Measurements from ENCODE around the gene CFAP119.

- TF ChIP-seq, protein P1, sequence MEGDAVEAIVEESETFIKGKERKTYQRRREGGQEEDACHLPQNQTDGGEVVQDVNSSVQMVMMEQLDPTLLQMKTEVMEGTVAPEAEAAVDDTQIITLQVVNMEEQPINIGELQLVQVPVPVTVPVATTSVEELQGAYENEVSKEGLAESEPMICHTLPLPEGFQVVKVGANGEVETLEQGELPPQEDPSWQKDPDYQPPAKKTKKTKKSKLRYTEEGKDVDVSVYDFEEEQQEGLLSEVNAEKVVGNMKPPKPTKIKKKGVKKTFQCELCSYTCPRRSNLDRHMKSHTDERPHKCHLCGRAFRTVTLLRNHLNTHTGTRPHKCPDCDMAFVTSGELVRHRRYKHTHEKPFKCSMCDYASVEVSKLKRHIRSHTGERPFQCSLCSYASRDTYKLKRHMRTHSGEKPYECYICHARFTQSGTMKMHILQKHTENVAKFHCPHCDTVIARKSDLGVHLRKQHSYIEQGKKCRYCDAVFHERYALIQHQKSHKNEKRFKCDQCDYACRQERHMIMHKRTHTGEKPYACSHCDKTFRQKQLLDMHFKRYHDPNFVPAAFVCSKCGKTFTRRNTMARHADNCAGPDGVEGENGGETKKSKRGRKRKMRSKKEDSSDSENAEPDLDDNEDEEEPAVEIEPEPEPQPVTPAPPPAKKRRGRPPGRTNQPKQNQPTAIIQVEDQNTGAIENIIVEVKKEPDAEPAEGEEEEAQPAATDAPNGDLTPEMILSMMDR (optimal IDR thresholded peaks at IDR 0.05 in 1 of 3, IDR thresholded peaks at IDR 0.05 in 1 of 3, conservative IDR thresholded peaks at IDR 0.05 in 1 of 3; ENCODE audit: extremely low read depth in 1 of 3, insufficient read depth in 2 of 3, low read length in 3 of 3): no peak
- no peak for TF ChIP-seq EZH2 (IDR thresholded peaks at IDR 0.05; ENCODE audit: low read length)
Measured at GRCh38 chr16:30753596-30753995, 8.3 kb downstream of the CFAP119 start.
